GM19455 (cell line): ENCODE results near the gene CCDC8.
"Not testable (repeated sequence)": the region's sequence is repeated elsewhere in the genome, so short reads cannot be mapped to it uniquely, and the experiment has no call there.

Experiments
- ATAC-seq: cut with Tn5 transposase; IDR thresholded peaks from one replicate; pipeline ENCODE4 v1.9.1; 2021; ENCODE audit not compliant: unreplicated experiment

CCDC8 gene

GRCh38 chr19:46383846-46384245, 29.5 kb downstream of the CCDC8 start:
- no peak for ATAC-seq

DNA sequence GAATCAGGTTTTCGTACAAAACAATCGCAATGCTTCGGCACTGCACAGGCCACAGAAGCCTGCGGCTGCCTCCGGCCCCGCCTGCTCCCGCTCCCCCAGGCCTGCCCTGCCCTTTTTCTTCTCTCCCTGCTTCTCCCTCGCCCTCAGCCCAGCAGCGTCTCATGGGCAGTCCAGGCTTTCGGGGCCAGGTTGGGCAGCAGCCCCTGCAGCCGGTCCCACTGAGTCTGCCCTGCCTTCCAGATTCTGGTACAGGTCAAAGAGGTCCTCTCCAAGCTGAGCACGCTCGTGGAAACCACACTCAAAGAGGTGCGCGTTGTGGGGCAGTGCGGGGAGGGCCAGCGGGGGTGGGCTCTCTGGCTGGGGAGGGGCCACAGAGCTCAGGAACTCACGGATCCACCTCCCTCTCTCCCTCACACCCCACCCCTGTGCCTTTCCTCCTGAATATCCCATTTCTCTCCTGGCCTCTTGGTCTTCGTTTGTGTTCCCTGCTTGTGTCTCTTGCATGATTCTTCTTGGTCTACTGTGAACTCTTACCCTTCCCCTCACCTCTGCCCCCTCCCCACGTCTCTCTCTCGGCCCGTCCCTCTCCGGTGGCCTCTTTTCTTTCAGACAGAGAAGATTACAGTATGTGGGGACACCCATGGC, 30.1 kb downstream of the CCDC8 start:
- ATAC-seq = no peak

- ATAC-seq = no peak
These were observed 31.5 kb downstream of the CCDC8 start for GRCh38 chr19:46381756-46382345.

DNA sequence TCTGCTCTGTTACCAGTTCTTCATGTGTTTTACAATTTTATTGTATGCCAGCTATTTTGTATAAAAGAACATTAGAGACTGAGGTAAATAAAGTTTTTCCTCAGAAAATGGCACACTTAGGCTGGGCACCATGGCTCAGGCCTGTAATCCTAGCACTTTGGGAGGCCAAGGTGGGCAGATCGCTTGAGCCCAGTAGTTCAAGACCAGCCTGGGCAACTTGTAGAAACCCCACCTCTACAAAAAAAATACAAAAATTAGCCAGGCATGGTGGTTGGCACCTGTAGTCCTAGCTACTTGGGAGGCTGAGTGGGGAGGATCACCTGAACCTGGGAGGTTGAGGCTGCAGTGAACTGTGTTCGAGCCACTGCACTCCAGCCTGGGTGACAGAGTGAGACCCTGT, 32.0 kb downstream of the CCDC8 start:
- no peak for ATAC-seq

DNA sequence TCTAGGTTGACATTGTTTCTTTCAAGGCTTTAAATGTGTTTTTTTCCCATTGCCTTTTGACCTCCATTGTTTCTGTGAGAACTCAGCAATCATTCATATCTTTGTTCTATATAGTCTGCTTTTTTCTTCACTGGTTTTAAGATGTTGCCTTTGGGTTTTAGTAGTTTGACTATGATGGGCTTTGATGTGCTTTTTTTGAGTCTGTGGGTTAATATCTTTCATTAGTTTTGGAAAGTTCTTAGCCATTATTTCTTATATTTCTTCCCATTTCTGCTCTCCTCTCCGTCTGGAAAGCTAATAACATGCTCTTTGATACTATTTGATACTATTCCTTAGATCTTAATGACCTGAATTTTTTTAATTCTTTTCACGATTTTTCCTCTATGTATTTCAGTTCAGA, 32.7 kb downstream of the CCDC8 start:
- ATAC-seq = no peak

DNA sequence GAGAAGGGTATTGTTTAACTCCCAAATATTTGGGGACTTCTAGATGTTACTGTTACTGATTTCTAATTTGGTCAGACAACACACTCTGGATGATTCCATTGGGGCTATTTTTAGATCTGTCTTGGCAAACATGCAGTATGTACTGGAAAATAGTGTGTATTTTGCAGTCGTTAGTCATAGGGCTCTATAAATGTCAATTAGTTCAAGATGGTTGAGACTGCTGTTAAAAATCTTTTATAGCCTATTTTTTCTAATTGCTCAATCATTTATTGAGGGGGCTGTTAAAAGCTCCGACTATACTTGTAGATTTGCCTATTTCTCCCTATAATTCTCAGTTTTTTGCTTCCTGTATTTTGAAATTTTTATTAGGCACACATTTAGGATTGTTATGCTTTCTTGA, 35.1 kb downstream of the CCDC8 start:
- ATAC-seq = no peak

DNA sequence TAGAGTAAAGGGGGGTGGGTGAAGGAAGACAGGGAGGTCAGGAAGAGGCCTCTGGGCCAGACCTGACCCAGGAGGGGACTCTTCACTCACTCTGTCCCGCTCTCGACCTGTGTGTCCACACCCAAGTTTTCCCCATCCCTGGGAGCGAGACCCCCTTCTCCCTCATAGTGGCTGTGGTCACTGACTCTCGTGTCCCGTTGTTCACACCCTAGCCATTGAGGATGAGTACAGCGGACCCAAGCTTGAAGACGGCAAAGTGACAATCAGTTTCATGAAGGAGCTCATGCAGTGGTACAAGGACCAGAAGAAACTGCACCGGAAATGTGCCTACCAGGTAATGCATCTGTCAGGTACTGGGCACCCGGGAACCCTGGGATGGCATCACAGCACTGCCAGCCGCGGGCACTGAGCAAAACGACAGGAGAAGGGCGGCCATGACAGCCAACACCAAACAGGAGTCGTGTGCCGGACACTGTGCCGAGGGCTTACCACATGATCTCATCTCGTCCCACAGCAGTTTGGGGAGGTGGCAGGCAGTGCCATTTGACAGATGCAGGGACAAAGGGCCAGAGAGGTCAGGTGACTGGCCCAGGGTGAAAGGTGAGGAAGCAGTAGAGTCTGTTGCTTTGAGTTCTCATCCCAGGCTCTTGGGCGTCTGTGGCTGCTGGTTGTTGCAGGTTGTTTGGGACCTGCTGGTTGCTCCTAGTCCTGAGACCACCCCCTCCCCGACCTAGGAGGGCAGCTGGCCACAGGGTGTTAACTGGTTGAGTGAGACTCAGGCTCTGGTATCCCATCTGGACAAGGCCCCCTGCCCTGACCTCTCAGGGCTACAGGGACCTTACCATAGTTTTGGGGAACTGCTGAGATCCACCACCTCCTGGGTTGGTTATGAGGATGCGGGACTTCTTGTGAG, 36.9 kb downstream of the CCDC8 start:
- no peak for ATAC-seq

GRCh38 chr19:46375476-46376067, 37.8 kb downstream of the CCDC8 start:
- ATAC-seq = not testable (repeated sequence)

DNA sequence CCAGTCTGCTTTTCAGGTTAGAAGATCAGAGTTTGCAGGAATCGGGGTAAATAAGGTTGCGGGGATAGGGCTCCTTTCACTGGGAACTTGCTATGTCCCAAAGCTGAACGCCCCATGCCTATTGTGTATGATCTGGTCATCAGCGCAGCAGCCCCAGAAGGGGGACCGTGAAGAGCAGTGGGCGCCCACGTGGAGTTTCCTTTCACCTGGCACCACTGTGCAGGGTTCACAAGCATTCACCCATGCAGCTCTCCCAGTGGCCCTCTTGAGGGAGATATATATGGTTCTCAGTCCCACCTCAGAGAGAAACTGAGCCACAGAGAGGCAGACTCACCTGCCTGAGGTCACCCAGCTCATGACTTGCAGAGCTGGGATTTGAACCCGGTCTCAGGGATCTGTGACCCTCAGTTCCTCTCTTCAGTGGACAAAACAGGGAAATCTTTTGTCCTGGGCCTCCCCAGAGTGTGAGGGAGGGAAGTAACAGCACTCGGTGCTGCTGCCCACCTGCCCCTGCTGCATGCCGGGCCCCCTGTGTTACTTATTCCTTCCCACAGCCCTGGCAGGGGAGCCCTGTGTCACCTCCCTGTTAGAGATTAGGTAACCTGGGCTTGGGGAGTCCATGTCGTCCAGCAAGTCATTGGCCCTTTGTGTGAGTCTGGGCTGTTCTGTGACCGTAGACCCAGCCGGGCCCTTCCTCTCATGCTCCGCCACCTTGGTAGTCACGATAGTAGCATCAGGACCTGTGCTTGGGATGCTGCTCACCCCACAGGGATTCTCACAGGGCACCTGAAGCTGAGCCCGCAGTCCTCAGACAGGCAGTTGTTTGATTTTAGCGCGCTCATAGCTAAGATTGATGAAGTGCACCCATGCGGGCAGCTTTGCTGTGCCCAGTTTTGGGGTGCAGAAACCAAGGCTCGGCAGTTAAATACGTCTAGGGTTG, 38.6 kb downstream of the CCDC8 start:
- no peak for ATAC-seq

DNA sequence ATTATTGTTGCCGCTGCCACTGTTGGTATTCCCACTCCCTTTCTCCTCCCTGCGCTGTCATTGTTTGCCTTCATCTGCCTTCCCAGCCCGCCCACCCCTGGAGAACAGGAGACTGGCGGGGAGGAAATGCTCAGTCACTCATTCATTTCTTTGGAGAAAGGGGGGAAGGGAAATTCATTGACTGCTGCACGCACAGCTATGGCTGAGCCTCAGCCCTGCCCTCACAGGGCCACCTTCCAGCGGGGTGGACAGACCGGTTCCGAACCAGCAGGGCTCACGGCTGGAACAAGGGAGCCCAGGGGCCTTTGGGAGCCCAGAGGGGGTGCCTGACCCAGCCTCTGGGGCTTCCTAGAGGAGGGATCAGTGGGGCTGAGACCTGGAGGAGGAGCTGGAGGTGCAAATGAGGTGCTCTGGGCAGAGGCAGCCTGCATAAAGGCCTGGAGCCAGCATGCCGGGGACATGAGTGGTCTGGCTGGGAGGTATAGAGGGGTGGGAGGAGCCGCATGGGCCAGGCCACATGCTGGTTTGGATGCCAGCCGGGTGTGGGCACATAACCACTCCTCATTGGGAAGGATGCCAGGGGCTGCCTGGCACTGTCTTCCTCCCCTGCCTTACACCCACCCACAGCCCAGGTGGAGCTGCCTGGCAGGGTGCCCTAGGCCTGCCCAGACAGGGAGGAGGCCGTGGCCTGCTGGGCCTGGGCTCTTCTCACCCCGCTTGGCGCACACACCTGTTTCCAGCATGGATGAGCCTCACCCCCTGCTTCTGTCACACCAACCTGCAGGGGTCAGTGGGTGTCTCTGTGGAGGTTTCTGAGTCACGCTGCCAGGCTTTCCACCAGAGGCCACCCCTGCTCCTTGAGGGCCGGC, 39.6 kb downstream of the CCDC8 start:
- no peak for ATAC-seq

GRCh38 chr19:46372901-46373490, 40.4 kb downstream of the CCDC8 start:
- ATAC-seq = no peak

DNA sequence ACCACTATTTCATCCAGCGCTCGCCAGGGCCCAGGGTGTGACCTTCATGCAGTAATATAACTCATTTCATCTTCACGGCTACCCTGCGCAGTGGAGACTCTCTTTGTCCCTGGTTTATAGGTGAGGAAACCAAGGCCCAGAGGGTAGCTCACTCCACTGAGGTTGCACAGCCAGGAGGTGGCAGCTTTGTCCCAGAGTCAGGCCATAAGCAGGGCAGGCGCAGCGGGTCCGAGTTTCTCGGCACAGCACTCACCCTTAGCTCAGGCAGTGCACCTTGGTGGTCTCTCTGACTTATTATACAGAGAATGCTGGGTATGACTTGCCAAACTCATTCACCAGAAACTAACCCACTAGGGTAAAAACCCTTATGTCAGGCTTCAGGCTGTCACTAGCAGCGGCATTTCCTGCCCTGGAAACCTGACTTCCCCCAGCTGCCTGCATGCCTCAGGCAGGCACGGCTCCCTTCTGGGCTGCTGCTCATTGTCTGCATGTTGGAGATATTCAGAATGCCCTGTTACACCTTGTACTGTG, 41.9 kb downstream of the CCDC8 start:
- no peak for ATAC-seq

DNA sequence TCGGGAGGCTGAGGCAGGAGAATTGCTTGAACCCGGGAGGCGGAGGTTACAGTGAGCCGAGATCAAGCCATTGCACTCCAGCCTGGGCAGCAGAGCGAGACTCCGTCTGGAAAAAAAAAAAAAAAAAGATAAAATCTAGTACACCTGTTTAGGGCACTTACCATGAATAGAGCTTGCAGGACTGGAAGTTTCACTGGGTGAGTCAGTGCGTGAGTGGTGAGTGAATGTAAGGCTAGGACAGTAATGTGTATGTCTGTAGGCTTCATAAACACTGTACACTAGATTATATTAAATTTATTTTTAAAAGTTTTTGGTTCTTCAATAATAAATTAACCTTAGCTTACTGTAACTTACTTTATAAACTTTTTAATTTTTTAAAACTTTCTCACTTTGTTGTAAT, 43.5 kb downstream of the CCDC8 start:
- no peak for ATAC-seq

- no peak for ATAC-seq
These were observed 45.2 kb downstream of the CCDC8 start for GRCh38 chr19:46368116-46368515.

DNA sequence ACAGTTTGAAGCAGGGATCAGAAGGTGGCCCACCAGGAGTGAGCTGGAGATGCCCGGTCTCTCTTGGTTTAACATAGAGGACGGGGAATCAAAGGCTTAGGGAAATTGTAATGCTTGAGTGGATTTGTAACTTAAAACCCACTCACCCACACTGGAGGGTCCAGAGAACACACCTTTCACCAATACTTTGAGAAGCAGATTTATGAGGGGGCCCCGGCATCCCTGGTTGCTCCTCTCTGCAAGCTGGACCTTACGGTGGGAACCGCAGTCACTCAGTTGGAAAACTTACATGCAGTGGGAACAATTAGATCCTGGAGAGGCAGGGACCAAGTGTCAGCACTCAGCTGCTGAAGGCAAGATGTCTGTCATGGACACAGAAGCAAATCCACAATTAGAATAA, 45.9 kb downstream of the CCDC8 start:
- no peak for ATAC-seq

DNA sequence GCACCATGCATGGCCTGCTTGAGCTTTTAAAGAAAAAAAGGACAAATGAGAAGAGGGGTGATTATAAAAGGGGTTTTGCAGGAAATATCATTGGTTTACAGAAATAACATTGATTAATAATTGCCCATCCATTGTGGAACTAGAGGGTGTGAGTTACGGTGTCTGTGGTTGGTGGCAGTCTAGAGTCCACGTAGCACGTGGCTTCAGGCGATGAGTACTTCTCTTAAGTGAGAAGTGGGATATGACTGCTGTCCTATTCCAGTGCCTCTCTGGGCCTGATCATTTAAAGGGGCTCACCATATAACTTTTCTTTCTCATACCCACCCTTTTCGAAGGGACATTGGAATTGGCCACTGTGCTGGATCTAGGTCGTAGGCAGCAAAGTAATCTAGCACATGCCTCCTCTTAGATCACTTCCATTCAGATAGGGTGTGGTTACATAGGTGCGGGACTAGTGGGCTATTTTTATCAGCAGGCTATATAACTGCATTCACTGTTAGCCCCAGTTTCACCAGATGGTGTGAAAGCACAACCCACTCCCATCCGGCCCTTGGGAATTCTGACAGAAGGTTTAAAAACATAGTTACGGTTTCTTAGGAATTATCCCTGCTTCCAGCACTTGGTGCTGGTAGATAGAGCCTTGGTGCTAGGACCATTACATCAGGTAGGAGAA, 46.6 kb downstream of the CCDC8 start:
- no peak for ATAC-seq

DNA sequence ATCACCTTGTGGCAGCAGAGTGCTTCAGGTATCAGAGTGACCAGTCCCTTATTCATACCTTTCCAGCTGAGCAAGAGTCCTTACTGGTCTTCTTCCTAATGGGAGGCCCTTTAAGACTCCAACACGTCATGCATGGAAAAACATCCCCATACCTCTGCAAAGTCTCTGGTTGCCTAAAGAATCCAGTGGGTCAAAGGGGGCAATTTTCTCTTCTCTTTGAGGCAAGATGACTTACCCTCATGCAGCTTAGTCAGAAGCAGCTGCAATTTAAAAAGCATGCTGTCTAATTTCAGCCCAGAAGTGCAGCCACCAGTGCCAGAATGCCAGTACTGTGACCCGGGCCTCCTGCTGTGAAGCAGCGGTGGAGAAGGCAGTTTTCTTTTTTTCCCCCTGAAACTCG, 47.8 kb downstream of the CCDC8 start:
- ATAC-seq = no peak

- ATAC-seq = no peak
These were observed 49.0 kb downstream of the CCDC8 start for GRCh38 chr19:46364359-46364758.
